NB4 (cell line): Measurements from ENCODE around the gene FNDC1.

Experiments
- CTCF ChIP-seq: IDR thresholded peaks from one replicate; pipeline ENCODE4 v1.5.1; 2012; ENCODE audit warnings: low read depth, low read length
- MAX ChIP-seq: IDR thresholded peaks from 2 replicates; pipeline ENCODE4 v1.6.1; 2011; ENCODE audit warnings: low read depth, low read length
- MYC ChIP-seq: IDR thresholded peaks from 2 replicates; pipeline ENCODE4 v1.6.1; 2011; ENCODE audit warnings: low read depth, low read length
- POLR2A ChIP-seq: IDR thresholded peaks from 2 replicates; pipeline ENCODE4 v1.6.1; 2011; ENCODE audit warnings: mild to moderate bottlenecking; ENCODE audit not compliant: insufficient read length; ENCODE audit errors: extremely low read depth

GRCh38 chr6:159131709-159132108 lies 37.5 kb upstream of the FNDC1 start:
- no peak for TF ChIP-seq CTCF
- TF ChIP-seq POLR2A, result no peak
- no peak for TF ChIP-seq MAX
- no peak for TF ChIP-seq MYC
